Stimulated activated CD4-positive, alpha-beta T cell treated with anti-CD3 and anti-CD28 coated beads, Interleukin-1b, Interleukin-23, amount 100 ng/mL, for 4 hours (primary cell): ENCODE data around the gene PROSER2.
"Not testable (repeated sequence)": the region's sequence is repeated elsewhere in the genome, so short reads cannot be mapped to it uniquely, and the experiment has no call there.

ENCODE experiments used
- DNase-seq, 2 donors: peaks; one replicate each; pipeline ENCODE4 v3.0.0-alpha.2; 2020; ENCODE audit warnings: low read depth in 2 of 2

The PROSER2 gene

GRCh38 chr10:11885437-11886137 lies 62.4 kb downstream of the PROSER2 start:
- DNase-seq, result no peak

GRCh38 chr10:11886138-11886474 lies 63.0 kb downstream of the PROSER2 start:
- no peak for DNase-seq

- no peak for DNase-seq
Measured at GRCh38 chr10:11886851-11887250, 63.7 kb downstream of the PROSER2 start.

- DNase-seq, result no peak
Measured at GRCh38 chr10:11887381-11888227, 64.4 kb downstream of the PROSER2 start.

GRCh38 chr10:11889263-11889662 lies 66.1 kb downstream of the PROSER2 start:
- DNase-seq, result not testable (repeated sequence)

- DNase-seq, result no peak
Measured at GRCh38 chr10:11891776-11892486, 68.8 kb downstream of the PROSER2 start.

GRCh38 chr10:11893749-11894278 lies 70.7 kb downstream of the PROSER2 start:
- DNase-seq, result no peak

- no peak for DNase-seq
Measured at GRCh38 chr10:11894381-11895107, 71.4 kb downstream of the PROSER2 start.

- no peak for DNase-seq
Measured at GRCh38 chr10:11895108-11895466, 71.9 kb downstream of the PROSER2 start.

GRCh38 chr10:11895598-11895997 lies 72.4 kb downstream of the PROSER2 start:
- no peak for DNase-seq

- no peak for DNase-seq
Measured at GRCh38 chr10:11896549-11897200, 73.5 kb downstream of the PROSER2 start.

- no peak for DNase-seq
Measured at GRCh38 chr10:11898033-11898371, 74.8 kb downstream of the PROSER2 start.

GRCh38 chr10:11898372-11899066 lies 75.4 kb downstream of the PROSER2 start:
- no peak for DNase-seq

GRCh38 chr10:11899067-11899876 lies 76.1 kb downstream of the PROSER2 start:
- no peak for DNase-seq

- no peak for DNase-seq
Measured at GRCh38 chr10:11901036-11901301, 77.8 kb downstream of the PROSER2 start.

GRCh38 chr10:11901454-11901832 lies 78.3 kb downstream of the PROSER2 start:
- DNase-seq, result no peak

- no peak for DNase-seq
Measured at GRCh38 chr10:11901833-11902475, 78.8 kb downstream of the PROSER2 start.

- no peak for DNase-seq
Measured at GRCh38 chr10:11902646-11903045, 79.5 kb downstream of the PROSER2 start.

GRCh38 chr10:11906714-11907113 lies 83.6 kb downstream of the PROSER2 start:
- no peak for DNase-seq

GRCh38 chr10:11907914-11908313 lies 84.8 kb downstream of the PROSER2 start:
- DNase-seq, result no peak
